Activated CD4-positive, alpha-beta T cell treated with anti-CD3 and anti-CD28 coated beads, Interleukin-2, amount 10 ng/mL, durations not matched to agents 24 days and 14 days (primary cell): Measurements from ENCODE around the gene PLD6. TPM values are rescaled to one million over a fixed set of nuclear protein-coding genes. Genes with fewer than 3 reads are reported as not detected.
A peak's percentile ranks its signal among the peaks of the same experiment; 100 is the strongest.

Source experiments
- DNase-seq: peaks from one replicate; pipeline ENCODE4 v3.0.0; 2022
- H3K27ac Mint-ChIP-seq: one replicate; pipeline ENCODE4 v1.8.0; 2022; ENCODE audit warnings: mild to moderate bottlenecking, mixed read lengths
- H3K27me3 Mint-ChIP-seq: one replicate; pipeline ENCODE4 v1.8.0; 2022; ENCODE audit warnings: mixed read lengths
- H3K36me3 Mint-ChIP-seq: one replicate; pipeline ENCODE4 v1.8.0; 2022; ENCODE audit warnings: low read depth, mild to moderate bottlenecking, mixed read lengths
- H3K4me1 Mint-ChIP-seq: one replicate; pipeline ENCODE4 v1.8.0; 2021; ENCODE audit warnings: mixed read lengths
- H3K4me3 Mint-ChIP-seq: one replicate; pipeline ENCODE4 v1.8.0; 2022; ENCODE audit warnings: mild to moderate bottlenecking, moderate library complexity, mixed read lengths
- H3K9me3 Mint-ChIP-seq: one replicate; pipeline ENCODE4 v1.8.0; 2021; ENCODE audit warnings: mixed read lengths
- intact Hi-C: fragments of 100-400 bp; cut with micrococcal nuclease; formaldehyde crosslinking; loops from one replicate; pipeline ENCODE4 v1.15.1; 2023
- total RNA-seq: library from RNA; stranded (reverse); gene quantifications from 2 replicates; pipeline ENCODE4 v1.2.3, GENCODE V29; 2022

The PLD6 gene
- total RNA-seq, 1 donor from 2014 or later = 17.2 TPM

GRCh38 chr17:17217995-17218394 is 11.9 kb upstream of the PLD6 start:
- H3K4me3 Mint-ChIP-seq = no peak overlapping the region
- intact Hi-C loops = no loop called here
- no peak for DNase-seq
- H3K36me3 Mint-ChIP-seq = peaks cover 51% of the 10 kb centered on the region
- H3K27ac Mint-ChIP-seq = no peak overlapping the region
- H3K27me3 Mint-ChIP-seq = no peaks in the 10 kb centered on the region
- no peaks in the 10 kb centered on the region for H3K9me3 Mint-ChIP-seq
- no peaks in the 10 kb centered on the region for H3K4me1 Mint-ChIP-seq

GRCh38 chr17:17216776-17217175 is 10.6 kb upstream of the PLD6 start:
- Mint-ChIP-seq H3K27ac (no peak overlapping the region), H3K36me3 (peaks cover 48% of the 10 kb centered on the region)

GRCh38 chr17:17216236-17216635 is 10.1 kb upstream of the PLD6 start:
- Mint-ChIP-seq H3K27me3 (no peaks in the 10 kb centered on the region), H3K9me3 (no peaks in the 10 kb centered on the region), H3K4me1 (no peaks in the 10 kb centered on the region), H3K36me3 (peaks cover 44% of the 10 kb centered on the region), H3K27ac (no peak overlapping the region), H3K4me3 (no peak overlapping the region)
- DNase-seq = no peak
- intact Hi-C loops = no loop called here

More at GRCh38 chr17:17216776-17217175, 10.6 kb upstream of the PLD6 start:
- Mint-ChIP-seq H3K9me3 (no peaks in the 10 kb centered on the region), H3K27me3 (no peaks in the 10 kb centered on the region), H3K4me1 (no peaks in the 10 kb centered on the region), H3K4me3 (no peak overlapping the region)
- no peak for DNase-seq
- intact Hi-C loops = no loop called here

GRCh38 chr17:17215575-17215974 is 9.4 kb upstream of the PLD6 start:
- no peaks in the 10 kb centered on the region for H3K4me1 Mint-ChIP-seq
- H3K9me3 Mint-ChIP-seq = no peaks in the 10 kb centered on the region
- no peak overlapping the region for H3K27ac Mint-ChIP-seq
- no peak overlapping the region for H3K4me3 Mint-ChIP-seq
- H3K36me3 Mint-ChIP-seq = peaks cover 41% of the 10 kb centered on the region
- intact Hi-C loops = no loop called here
- H3K27me3 Mint-ChIP-seq = no peaks in the 10 kb centered on the region
- DNase-seq = no peak

- intact Hi-C loops = no loop called here
- Mint-ChIP-seq H3K4me3 (no peak overlapping the region), H3K27ac (no peak overlapping the region), H3K4me1 (no peaks in the 10 kb centered on the region), H3K36me3 (peaks cover 37% of the 10 kb centered on the region), H3K27me3 (no peaks in the 10 kb centered on the region), H3K9me3 (no peaks in the 10 kb centered on the region)
- DNase-seq = no peak
These were observed 8.7 kb upstream of the PLD6 start for GRCh38 chr17:17214646-17215436.

GRCh38 chr17:17213775-17214174 is 7.6 kb upstream of the PLD6 start:
- Mint-ChIP-seq H3K4me3 (no peak overlapping the region), H3K27me3 (no peaks in the 10 kb centered on the region), H3K4me1 (no peaks in the 10 kb centered on the region), H3K36me3 (peaks cover 32% of the 10 kb centered on the region), H3K9me3 (no peaks in the 10 kb centered on the region), H3K27ac (no peak overlapping the region)
- DNase-seq = no peak
- intact Hi-C loops = no loop called here

- H3K27me3 Mint-ChIP-seq = no peaks in the 10 kb centered on the region
- H3K27ac Mint-ChIP-seq = no peak overlapping the region
- H3K36me3 Mint-ChIP-seq = peaks cover 23% of the 10 kb centered on the region
- intact Hi-C loops = loop anchor here (5.0 kb wide), 1 partner anchor 74 kb away; the partner anchor contains the start of gene COPS3
- H3K4me1 Mint-ChIP-seq = peaks cover 11% of the 10 kb centered on the region
- no peak overlapping the region for H3K4me3 Mint-ChIP-seq
- no peak for DNase-seq
- H3K9me3 Mint-ChIP-seq = no peaks in the 10 kb centered on the region
These were observed 1.9 kb upstream of the PLD6 start for GRCh38 chr17:17207998-17208397.

- Mint-ChIP-seq H3K27ac (peak overlapping the region; percentile 42), H3K4me3 (peak overlapping the region; percentile 60)
- intact Hi-C loops = loop anchor here (5.0 kb wide), 1 partner anchor 75 kb away; the partner anchor contains the start of gene COPS3
These were observed 791 bp upstream of the PLD6 start for GRCh38 chr17:17206913-17207335.

GRCh38 chr17:17205368-17206123 is 587 bp downstream of the PLD6 start:
- intact Hi-C loops = loop anchor here (5.0 kb wide), 1 partner anchor 77 kb away; the partner anchor contains the start of gene COPS3
- Mint-ChIP-seq H3K36me3 (peaks cover 31% of the 10 kb centered on the region), H3K4me3 (peak overlapping the region; percentile 90), H3K27ac (peak overlapping the region; percentile 96), H3K9me3 (no peaks in the 10 kb centered on the region), H3K27me3 (no peaks in the 10 kb centered on the region), H3K4me1 (peaks cover 11% of the 10 kb centered on the region)
- DNase-seq = peak; percentile 83

More at GRCh38 chr17:17206913-17207335, 791 bp upstream of the PLD6 start:
- Mint-ChIP-seq H3K36me3 (peaks cover 26% of the 10 kb centered on the region), H3K4me1 (peaks cover 11% of the 10 kb centered on the region), H3K9me3 (no peaks in the 10 kb centered on the region), H3K27me3 (no peaks in the 10 kb centered on the region)
- DNase-seq = no peak

GRCh38 chr17:17204635-17205231 is 1.4 kb downstream of the PLD6 start:
- DNase-seq = no peak
- Mint-ChIP-seq H3K27ac (peak overlapping the region; percentile 96), H3K36me3 (peaks cover 34% of the 10 kb centered on the region), H3K4me1 (peaks cover 11% of the 10 kb centered on the region), H3K27me3 (no peaks in the 10 kb centered on the region), H3K9me3 (no peaks in the 10 kb centered on the region), H3K4me3 (peak overlapping the region; percentile 90)
- intact Hi-C loops = loop anchor here (5.0 kb wide), 1 partner anchor 78 kb away; the partner anchor contains the start of gene COPS3

GRCh38 chr17:17204041-17204591 is 2.0 kb downstream of the PLD6 start:
- DNase-seq = no peak
- Mint-ChIP-seq H3K36me3 (peaks cover 34% of the 10 kb centered on the region), H3K27me3 (no peaks in the 10 kb centered on the region), H3K27ac (peak overlapping the region; percentile 96), H3K9me3 (no peaks in the 10 kb centered on the region), H3K4me1 (peaks cover 11% of the 10 kb centered on the region), H3K4me3 (peak overlapping the region; percentile 90)
- intact Hi-C loops = no loop called here

GRCh38 chr17:17203173-17203730 is 2.9 kb downstream of the PLD6 start:
- H3K36me3 Mint-ChIP-seq = peaks cover 36% of the 10 kb centered on the region
- intact Hi-C loops = no loop called here
- no peaks in the 10 kb centered on the region for H3K9me3 Mint-ChIP-seq
- H3K27me3 Mint-ChIP-seq = no peaks in the 10 kb centered on the region
- H3K27ac Mint-ChIP-seq = no peak overlapping the region
- H3K4me3 Mint-ChIP-seq = no peak overlapping the region
- no peak for DNase-seq
- peaks cover 11% of the 10 kb centered on the region for H3K4me1 Mint-ChIP-seq

- peaks cover 44% of the 10 kb centered on the region for H3K36me3 Mint-ChIP-seq
- no peak for DNase-seq
- no peaks in the 10 kb centered on the region for H3K9me3 Mint-ChIP-seq
- H3K4me3 Mint-ChIP-seq = no peak overlapping the region
- H3K4me1 Mint-ChIP-seq = peaks cover 18% of the 10 kb centered on the region
- H3K27ac Mint-ChIP-seq = no peak overlapping the region
- H3K27me3 Mint-ChIP-seq = no peaks in the 10 kb centered on the region
- intact Hi-C loops = no loop called here
These were observed 4.2 kb downstream of the PLD6 start for GRCh38 chr17:17201907-17202306.
